Panc1 (cell line): ENCODE data around the gene EIF3J.

Experiments used
- CTCF ChIP-seq: fragments of 450-650 bp; IDR thresholded peaks from 2 replicates; pipeline ENCODE4 v1.5.1; 2017; ENCODE audit warnings: mild to moderate bottlenecking
- POLR2AphosphoS5 ChIP-seq: IDR thresholded peaks from 2 replicates; pipeline ENCODE4 v1.6.1; 2012; ENCODE audit warnings: mild to moderate bottlenecking, low read depth, low read length, moderate library complexity
- REST ChIP-seq, 2 experiments: IDR thresholded peaks; 2 replicates each; pipeline ENCODE4 v1.6.1; 2011 to 2012; ENCODE audit warnings: low read depth in 2 of 2, control low read depth in 1 of 2, low read length in 1 of 2, mild to moderate bottlenecking in 1 of 2, moderate library complexity in 1 of 2; ENCODE audit not compliant: insufficient read depth in 1 of 2

- TF ChIP-seq POLR2AphosphoS5: no peak
- TF ChIP-seq CTCF: no peak
- no peak for TF ChIP-seq REST (IDR thresholded peaks at IDR 0.05; ENCODE audit: insufficient read depth in 1 of 2, low read depth in 2 of 2, low read length in 1 of 2)
Measured at GRCh38 chr15:44535523-44536301, 1.2 kb upstream of the EIF3J start.
